ENCODE results near the gene RFFL. TPM values are rescaled to one million over a fixed set of nuclear protein-coding genes. Genes with fewer than 3 reads are reported as not detected.

The RFFL gene
- total RNA-seq, 1 experiment from 2014 or later, result 22.0 TPM

DNA sequence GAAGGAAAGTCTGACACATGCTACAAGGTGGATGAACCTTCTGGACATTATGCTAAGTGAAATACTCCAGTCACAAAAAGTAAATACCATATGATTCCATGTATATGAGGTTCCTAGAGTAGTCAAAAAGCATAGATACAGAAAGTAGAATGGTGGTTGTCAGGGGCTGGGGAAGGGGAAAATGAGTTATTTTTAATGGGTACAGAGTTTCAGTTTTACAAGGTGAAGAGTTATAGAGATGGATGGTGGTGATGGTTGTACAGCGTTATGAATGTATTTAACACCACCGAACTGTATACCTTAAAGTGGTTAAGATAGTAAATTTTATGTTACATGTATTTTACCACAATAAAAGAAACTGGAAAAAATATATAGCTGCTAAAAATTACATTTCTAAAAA, 38.2 kb upstream of the RFFL start:
- CTCF ChIA-PET, result interaction anchor here (1.1 to 2.7 kb wide), 4 partner anchors 9 to 48 kb away, joined by 3 to 15 read pairs (median 4); no protein-coding TSS in a partner anchor
- H3K36me3 Mint-ChIP-seq (ENCODE audit: insufficient read depth, unreplicated experiment), result peaks cover 29% of the 10 kb centered on the region
- H3K4me3 Mint-ChIP-seq (ENCODE audit: unreplicated experiment), result no peak overlapping the region
- no TSS peak for BruUV-seq (replicated peaks)
- DNase-seq (ENCODE audit: unreplicated experiment), result no peak
- no peaks in the 10 kb centered on the region for H3K27me3 Mint-ChIP-seq (ENCODE audit: insufficient read depth, unreplicated experiment)
- peaks cover 4% of the 10 kb centered on the region for H3K4me1 Mint-ChIP-seq (ENCODE audit: insufficient read depth, unreplicated experiment)
- no peak overlapping the region for H3K27ac Mint-ChIP-seq (ENCODE audit: low read depth, unreplicated experiment)
- intact Hi-C loops (cut with micrococcal nuclease), result no loop called here
- H3K9me3 Mint-ChIP-seq (ENCODE audit: unreplicated experiment), result no peaks in the 10 kb centered on the region
- TF ChIP-seq, protein P1, sequence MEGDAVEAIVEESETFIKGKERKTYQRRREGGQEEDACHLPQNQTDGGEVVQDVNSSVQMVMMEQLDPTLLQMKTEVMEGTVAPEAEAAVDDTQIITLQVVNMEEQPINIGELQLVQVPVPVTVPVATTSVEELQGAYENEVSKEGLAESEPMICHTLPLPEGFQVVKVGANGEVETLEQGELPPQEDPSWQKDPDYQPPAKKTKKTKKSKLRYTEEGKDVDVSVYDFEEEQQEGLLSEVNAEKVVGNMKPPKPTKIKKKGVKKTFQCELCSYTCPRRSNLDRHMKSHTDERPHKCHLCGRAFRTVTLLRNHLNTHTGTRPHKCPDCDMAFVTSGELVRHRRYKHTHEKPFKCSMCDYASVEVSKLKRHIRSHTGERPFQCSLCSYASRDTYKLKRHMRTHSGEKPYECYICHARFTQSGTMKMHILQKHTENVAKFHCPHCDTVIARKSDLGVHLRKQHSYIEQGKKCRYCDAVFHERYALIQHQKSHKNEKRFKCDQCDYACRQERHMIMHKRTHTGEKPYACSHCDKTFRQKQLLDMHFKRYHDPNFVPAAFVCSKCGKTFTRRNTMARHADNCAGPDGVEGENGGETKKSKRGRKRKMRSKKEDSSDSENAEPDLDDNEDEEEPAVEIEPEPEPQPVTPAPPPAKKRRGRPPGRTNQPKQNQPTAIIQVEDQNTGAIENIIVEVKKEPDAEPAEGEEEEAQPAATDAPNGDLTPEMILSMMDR (IDR thresholded peaks at IDR 0.05; ENCODE audit: unreplicated experiment), result no peak
- POLR2A ChIA-PET, result no interaction called here

DNA sequence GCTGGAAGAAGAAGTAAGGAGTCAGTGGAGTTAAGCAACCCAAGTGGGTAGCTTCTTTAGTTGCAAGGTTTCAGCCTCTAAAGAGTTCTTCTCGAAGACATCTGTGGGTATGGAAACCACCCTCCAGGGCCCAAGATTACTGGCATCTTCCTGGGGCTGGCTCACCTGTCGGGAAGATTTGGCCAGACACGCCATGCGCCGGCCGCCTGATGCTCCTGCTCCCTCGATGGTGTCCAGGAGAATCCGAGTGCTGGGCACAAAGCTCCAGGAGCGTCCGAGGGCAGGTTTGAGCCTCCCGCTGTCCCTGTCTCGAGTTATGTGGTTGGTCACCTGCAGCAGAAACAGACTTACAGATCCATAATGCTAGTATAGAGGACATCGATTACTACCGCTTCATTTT, 37.5 kb upstream of the RFFL start:
- TF ChIP-seq, protein P1 (IDR thresholded peaks at IDR 0.05; ENCODE audit: unreplicated experiment), result no peak
- Mint-ChIP-seq H3K36me3 (ENCODE audit: insufficient read depth, unreplicated experiment) (peaks cover 29% of the 10 kb centered on the region), H3K27ac (ENCODE audit: low read depth, unreplicated experiment) (no peak overlapping the region), H3K9me3 (ENCODE audit: unreplicated experiment) (no peaks in the 10 kb centered on the region), H3K4me1 (ENCODE audit: insufficient read depth, unreplicated experiment) (peaks cover 4% of the 10 kb centered on the region), H3K4me3 (ENCODE audit: unreplicated experiment) (no peak overlapping the region), H3K27me3 (ENCODE audit: insufficient read depth, unreplicated experiment) (no peaks in the 10 kb centered on the region)
- BruUV-seq (replicated peaks), result no TSS peak
- intact Hi-C loops (cut with micrococcal nuclease), result no loop called here
- ChIA-PET POLR2A (no interaction called here), CTCF (interaction anchor here (1.3 kb wide), 1 partner anchor 11 kb away, joined by 3 read pairs; no protein-coding TSS in a partner anchor)
- DNase-seq (ENCODE audit: unreplicated experiment), result no peak

DNA sequence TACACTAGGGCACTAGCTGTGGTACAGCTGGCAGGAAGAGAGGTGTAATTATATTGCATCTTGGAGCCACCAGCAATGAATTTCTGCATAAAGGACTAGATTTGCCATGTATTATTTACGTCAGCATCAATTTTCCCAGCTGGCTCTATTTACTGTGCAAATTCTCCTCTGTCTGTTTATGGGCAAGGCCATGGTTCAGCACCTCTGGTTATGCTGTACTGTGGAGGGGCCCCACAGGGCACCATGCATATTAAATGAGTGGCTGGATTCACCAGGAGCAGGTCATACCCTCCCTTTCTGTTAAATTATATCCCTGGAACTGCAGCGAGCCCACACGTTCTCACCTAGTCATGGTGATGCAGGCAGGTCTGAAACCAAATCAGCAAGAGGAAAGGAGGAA, 36.4 kb upstream of the RFFL start:
- DNase-seq (ENCODE audit: unreplicated experiment), result no peak
- H3K27me3 Mint-ChIP-seq (ENCODE audit: insufficient read depth, unreplicated experiment), result no peaks in the 10 kb centered on the region
- intact Hi-C loops (cut with micrococcal nuclease), result no loop called here
- no TSS peak for BruUV-seq (replicated peaks)
- peaks cover 28% of the 10 kb centered on the region for H3K36me3 Mint-ChIP-seq (ENCODE audit: insufficient read depth, unreplicated experiment)
- ChIA-PET CTCF (interaction anchor here (1.3 kb wide), 1 partner anchor 10 kb away, joined by 3 read pairs; no protein-coding TSS in a partner anchor), POLR2A (no interaction called here)
- TF ChIP-seq, protein P1 (IDR thresholded peaks at IDR 0.05; ENCODE audit: unreplicated experiment), result no peak
- no peak overlapping the region for H3K4me3 Mint-ChIP-seq (ENCODE audit: unreplicated experiment)
- no peak overlapping the region for H3K27ac Mint-ChIP-seq (ENCODE audit: low read depth, unreplicated experiment)
- H3K9me3 Mint-ChIP-seq (ENCODE audit: unreplicated experiment), result no peaks in the 10 kb centered on the region
- peaks cover 7% of the 10 kb centered on the region for H3K4me1 Mint-ChIP-seq (ENCODE audit: insufficient read depth, unreplicated experiment)

DNA sequence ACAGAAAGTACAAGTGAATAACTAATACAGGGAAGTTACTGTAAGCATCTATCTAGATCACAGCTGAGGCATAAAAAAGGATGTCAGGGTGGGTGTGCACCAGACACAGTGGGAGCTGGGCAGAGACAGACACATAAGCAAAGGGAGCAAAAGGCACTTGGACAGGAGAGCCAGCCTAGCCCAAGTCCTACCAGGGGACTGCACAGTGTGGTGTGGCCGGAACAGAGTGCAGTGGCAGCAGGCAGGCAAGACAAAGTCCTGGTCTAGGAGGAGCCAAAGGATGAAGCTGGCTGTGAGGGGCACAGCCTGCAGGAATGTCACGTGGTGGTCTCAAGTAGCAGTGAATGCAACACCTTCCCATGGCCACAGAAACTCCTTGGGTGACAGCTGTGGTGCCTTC, 34.3 kb upstream of the RFFL start:
- TF ChIP-seq, protein P1 (IDR thresholded peaks at IDR 0.05; ENCODE audit: unreplicated experiment), result no peak
- intact Hi-C loops (cut with micrococcal nuclease), result no loop called here
- no peaks in the 10 kb centered on the region for H3K27me3 Mint-ChIP-seq (ENCODE audit: insufficient read depth, unreplicated experiment)
- peaks cover 21% of the 10 kb centered on the region for H3K36me3 Mint-ChIP-seq (ENCODE audit: insufficient read depth, unreplicated experiment)
- peaks cover 7% of the 10 kb centered on the region for H3K4me1 Mint-ChIP-seq (ENCODE audit: insufficient read depth, unreplicated experiment)
- no peak for DNase-seq (ENCODE audit: unreplicated experiment)
- no TSS peak for BruUV-seq (replicated peaks)
- no peak overlapping the region for H3K27ac Mint-ChIP-seq (ENCODE audit: low read depth, unreplicated experiment)
- ChIA-PET POLR2A (interaction anchor here (0.6 to 0.7 kb wide), 2 partner anchors 45 to 280 kb away, joined by 3 read pairs; no protein-coding TSS in a partner anchor), CTCF (interaction anchor here (1.2 to 2.0 kb wide), 2 partner anchors 8 to 19 kb away, joined by 3 to 7 read pairs; no protein-coding TSS in a partner anchor)
- H3K9me3 Mint-ChIP-seq (ENCODE audit: unreplicated experiment), result no peaks in the 10 kb centered on the region
- H3K4me3 Mint-ChIP-seq (ENCODE audit: unreplicated experiment), result no peak overlapping the region
